A549 (cell line): ENCODE measurements around the gene SIX6.

Experiments
- CTCF ChIP-seq: fragments of >200 bp; sonication (Bioruptor Twin); formaldehyde crosslinking; IDR thresholded peaks from 3 replicates; pipeline ENCODE4 v1.5.1; 2016
- EP300 ChIP-seq, 2 experiments: fragments of >200 bp; sonication (Bioruptor Twin); formaldehyde crosslinking; IDR thresholded peaks; 2 replicates in 1 of 2; 3 replicates in 1 of 2; pipeline ENCODE4 v1.6.1; 2016 to 2017
- MAX ChIP-seq: IDR thresholded peaks from 2 replicates; pipeline ENCODE4 v1.6.1; 2012
- USF2 ChIP-seq: fragments of 450-650 bp; IDR thresholded peaks from 2 replicates; pipeline ENCODE4 v1.6.1; 2014; ENCODE audit warnings: antibody characterized with exemption

GRCh38 chr14:60508707-60509437, at the start of gene SIX6:
- no peak for TF ChIP-seq CTCF
- no peak for TF ChIP-seq MAX
- TF ChIP-seq USF2 = no peak
- TF ChIP-seq EP300 (IDR thresholded peaks at IDR 0.05) = no peak
